ENCODE data around the gene PRKCZ. TPM values are rescaled to one million over a fixed set of nuclear protein-coding genes. Genes with fewer than 3 reads are reported as not detected.

The PRKCZ gene
- polyA plus RNA-seq, 3 donors, result 0.74 to 1.9 (median 1.4) TPM

GRCh38 chr1:2144501-2145090 lies 94.4 kb downstream of the PRKCZ start:
- H3K27ac ChIP-seq (ENCODE audit: low read depth in 1 of 2, low read length in 2 of 2), result no peak overlapping the region
- H3K79me2 ChIP-seq (ENCODE audit: insufficient read depth, low read length), result no peaks in the 10 kb centered on the region
- Mint-ChIP-seq H3K4me3 (no peak overlapping the region), H3K27me3 (ENCODE audit: low read depth in 3 of 3) (no peaks in the 10 kb centered on the region), H3K36me3 (peaks cover 0 to 2% of the 10 kb centered on the region in 2 donors), H3K9me3 (peaks cover 0 to 3% (median 0%) of the 10 kb centered on the region in 7 donors), H3K27ac (peak overlapping the region in 1 of 7 donors; percentile 58), H3K4me1 (peaks cover 25% of the 10 kb centered on the region)
- intact Hi-C loops (cut with micrococcal nuclease), result no loop called here
- H3K9ac ChIP-seq (ENCODE audit: insufficient read depth, low read length, poor library complexity, severe bottlenecking), result no peak overlapping the region
- H3K9me3 ChIP-seq (replicated peaks in 1 of 2; ENCODE audit: control insufficient read depth in 1 of 2, insufficient read depth in 1 of 2, low read length in 2 of 2), result no peaks in the 10 kb centered on the region
- no peak overlapping the region for H2AFZ ChIP-seq (ENCODE audit: insufficient read depth, low read depth, low read length, poor library complexity, severe bottlenecking)
- no peaks in the 10 kb centered on the region for H3K27me3 ChIP-seq (ENCODE audit: control insufficient read depth in 2 of 2, insufficient read depth in 2 of 2, low read length in 2 of 2)
- peaks cover 79 to 90% of the 10 kb centered on the region in 2 donors for H3K4me1 ChIP-seq (ENCODE audit: control insufficient read depth in 1 of 2, insufficient read depth in 2 of 2, low read length in 2 of 2)
- 96% methylated on average over 15 of the region's 15 CpGs for WGBS (ENCODE audit: insufficient coverage)
- no peak overlapping the region for H3K4me2 ChIP-seq (replicated peaks; ENCODE audit: extremely low read depth, low read length, poor library complexity, severe bottlenecking)
- TF ChIP-seq, protein P1, sequence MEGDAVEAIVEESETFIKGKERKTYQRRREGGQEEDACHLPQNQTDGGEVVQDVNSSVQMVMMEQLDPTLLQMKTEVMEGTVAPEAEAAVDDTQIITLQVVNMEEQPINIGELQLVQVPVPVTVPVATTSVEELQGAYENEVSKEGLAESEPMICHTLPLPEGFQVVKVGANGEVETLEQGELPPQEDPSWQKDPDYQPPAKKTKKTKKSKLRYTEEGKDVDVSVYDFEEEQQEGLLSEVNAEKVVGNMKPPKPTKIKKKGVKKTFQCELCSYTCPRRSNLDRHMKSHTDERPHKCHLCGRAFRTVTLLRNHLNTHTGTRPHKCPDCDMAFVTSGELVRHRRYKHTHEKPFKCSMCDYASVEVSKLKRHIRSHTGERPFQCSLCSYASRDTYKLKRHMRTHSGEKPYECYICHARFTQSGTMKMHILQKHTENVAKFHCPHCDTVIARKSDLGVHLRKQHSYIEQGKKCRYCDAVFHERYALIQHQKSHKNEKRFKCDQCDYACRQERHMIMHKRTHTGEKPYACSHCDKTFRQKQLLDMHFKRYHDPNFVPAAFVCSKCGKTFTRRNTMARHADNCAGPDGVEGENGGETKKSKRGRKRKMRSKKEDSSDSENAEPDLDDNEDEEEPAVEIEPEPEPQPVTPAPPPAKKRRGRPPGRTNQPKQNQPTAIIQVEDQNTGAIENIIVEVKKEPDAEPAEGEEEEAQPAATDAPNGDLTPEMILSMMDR (IDR thresholded peaks at IDR 0.05), result no peak
- H3K4me3 ChIP-seq (replicated peaks in 1 of 3; ENCODE audit: low read depth in 2 of 3, low read length in 3 of 3), result no peak overlapping the region
- DNase-seq, result no peak
- H4K20me1 ChIP-seq (ENCODE audit: insufficient read depth, low read length), result no peaks in the 10 kb centered on the region
- no peaks in the 10 kb centered on the region for H3K36me3 ChIP-seq (replicated peaks in 1 of 2; ENCODE audit: control insufficient read depth in 1 of 2, insufficient read depth in 2 of 2, low read length in 2 of 2)

GRCh38 chr1:2145946-2146835 lies 96.0 kb downstream of the PRKCZ start:
- H3K27ac ChIP-seq (ENCODE audit: low read depth in 1 of 2, low read length in 2 of 2), result peak overlapping the region in 1 of 2 donors; percentile 43
- peaks cover 88 to 99% of the 10 kb centered on the region in 2 donors for H3K4me1 ChIP-seq (ENCODE audit: control insufficient read depth in 1 of 2, insufficient read depth in 2 of 2, low read length in 2 of 2)
- H2AFZ ChIP-seq (ENCODE audit: insufficient read depth, low read depth, low read length, poor library complexity, severe bottlenecking), result no peak overlapping the region
- DNase-seq, result peak in 1 of 3 donors; percentile 34
- H4K20me1 ChIP-seq (ENCODE audit: insufficient read depth, low read length), result no peaks in the 10 kb centered on the region
- no peaks in the 10 kb centered on the region for H3K79me2 ChIP-seq (ENCODE audit: insufficient read depth, low read length)
- Mint-ChIP-seq H3K4me1 (peaks cover 19% of the 10 kb centered on the region), H3K4me3 (no peak overlapping the region), H3K36me3 (no peaks in the 10 kb centered on the region), H3K9me3 (peaks cover 0 to 3% (median 0%) of the 10 kb centered on the region in 7 donors), H3K27ac (peak overlapping the region in 2 of 7 donors; percentile 28 to 68), H3K27me3 (ENCODE audit: low read depth in 3 of 3) (peaks cover 0 to 2% (median 0%) of the 10 kb centered on the region in 3 donors)
- no peak overlapping the region for H3K9ac ChIP-seq (ENCODE audit: insufficient read depth, low read length, poor library complexity, severe bottlenecking)
- no peaks in the 10 kb centered on the region for H3K27me3 ChIP-seq (ENCODE audit: control insufficient read depth in 2 of 2, insufficient read depth in 2 of 2, low read length in 2 of 2)
- TF ChIP-seq, protein P1 (IDR thresholded peaks at IDR 0.05), result no peak
- no peaks in the 10 kb centered on the region for H3K9me3 ChIP-seq (replicated peaks in 1 of 2; ENCODE audit: control insufficient read depth in 1 of 2, insufficient read depth in 1 of 2, low read length in 2 of 2)
- peak overlapping the region; percentile 12 for H3K4me2 ChIP-seq (replicated peaks; ENCODE audit: extremely low read depth, low read length, poor library complexity, severe bottlenecking)
- H3K36me3 ChIP-seq (replicated peaks in 1 of 2; ENCODE audit: control insufficient read depth in 1 of 2, insufficient read depth in 2 of 2, low read length in 2 of 2), result no peaks in the 10 kb centered on the region
- WGBS (ENCODE audit: insufficient coverage), result 73% methylated on average over 14 of the region's 19 CpGs
- intact Hi-C loops (cut with micrococcal nuclease), result no loop called here
- H3K4me3 ChIP-seq (replicated peaks in 1 of 3; ENCODE audit: low read depth in 2 of 3, low read length in 3 of 3), result peak overlapping the region in 1 of 3 experiments; percentile 6
